HG02884 (cell line): Measurements from ENCODE around the gene SEC14L3.
"Not testable (repeated sequence)": the region's sequence is repeated elsewhere in the genome, so short reads cannot be mapped to it uniquely, and the experiment has no call there.

Source experiments
- ATAC-seq: cut with Tn5 transposase; IDR thresholded peaks from one replicate; pipeline ENCODE4 v1.9.1; 2021; ENCODE audit warnings: mild to moderate bottlenecking, moderate library complexity; ENCODE audit not compliant: unreplicated experiment

Gene SEC14L3

GRCh38 chr22:30486118-30486517 is 14.3 kb upstream of the SEC14L3 start:
- no peak for ATAC-seq

- ATAC-seq: no peak
Observed at GRCh38 chr22:30485362-30485988, 13.7 kb upstream of the SEC14L3 start.

- no peak for ATAC-seq
Observed at GRCh38 chr22:30483169-30483568, 11.4 kb upstream of the SEC14L3 start.

- ATAC-seq: no peak
Observed at GRCh38 chr22:30481711-30482110, 9.9 kb upstream of the SEC14L3 start.

- no peak for ATAC-seq
Observed at GRCh38 chr22:30479981-30480380, 8.2 kb upstream of the SEC14L3 start.

GRCh38 chr22:30474683-30475424 is 3.0 kb upstream of the SEC14L3 start:
- no peak for ATAC-seq

- no peak for ATAC-seq
Observed at GRCh38 chr22:30474121-30474520, 2.3 kb upstream of the SEC14L3 start.

- ATAC-seq: no peak
Observed at GRCh38 chr22:30472994-30473720, 1.3 kb upstream of the SEC14L3 start.

- no peak for ATAC-seq
Observed at GRCh38 chr22:30470655-30471054, 1.2 kb downstream of the SEC14L3 start.

- ATAC-seq: no peak
Observed at GRCh38 chr22:30469165-30469564, 2.7 kb downstream of the SEC14L3 start.

GRCh38 chr22:30460555-30460954 is 11.3 kb downstream of the SEC14L3 start:
- not testable (repeated sequence) for ATAC-seq

GRCh38 chr22:30460147-30460546 is 11.7 kb downstream of the SEC14L3 start:
- no peak for ATAC-seq

- ATAC-seq: no peak
Observed at GRCh38 chr22:30459181-30460052, 12.4 kb downstream of the SEC14L3 start.

GRCh38 chr22:30457981-30458380 is 13.8 kb downstream of the SEC14L3 start:
- no peak for ATAC-seq

GRCh38 chr22:30455075-30455840 is 16.6 kb downstream of the SEC14L3 start:
- no peak for ATAC-seq

- ATAC-seq: no peak
Observed at GRCh38 chr22:30453731-30454510, 17.9 kb downstream of the SEC14L3 start.

- no peak for ATAC-seq
Observed at GRCh38 chr22:30452861-30453260, 19.0 kb downstream of the SEC14L3 start.

- not testable (repeated sequence) for ATAC-seq
Observed at GRCh38 chr22:30451488-30451887, 20.3 kb downstream of the SEC14L3 start.

- no peak for ATAC-seq
Observed at GRCh38 chr22:30447656-30448055, 24.2 kb downstream of the SEC14L3 start.
